ENCODE data around the gene FADS3. TPM values are rescaled to one million over a fixed set of nuclear protein-coding genes. Genes with fewer than 3 reads are reported as not detected.

FADS3 gene
- polyA plus RNA-seq, 2 donors, result 7.2 to 9.8 TPM

DNA sequence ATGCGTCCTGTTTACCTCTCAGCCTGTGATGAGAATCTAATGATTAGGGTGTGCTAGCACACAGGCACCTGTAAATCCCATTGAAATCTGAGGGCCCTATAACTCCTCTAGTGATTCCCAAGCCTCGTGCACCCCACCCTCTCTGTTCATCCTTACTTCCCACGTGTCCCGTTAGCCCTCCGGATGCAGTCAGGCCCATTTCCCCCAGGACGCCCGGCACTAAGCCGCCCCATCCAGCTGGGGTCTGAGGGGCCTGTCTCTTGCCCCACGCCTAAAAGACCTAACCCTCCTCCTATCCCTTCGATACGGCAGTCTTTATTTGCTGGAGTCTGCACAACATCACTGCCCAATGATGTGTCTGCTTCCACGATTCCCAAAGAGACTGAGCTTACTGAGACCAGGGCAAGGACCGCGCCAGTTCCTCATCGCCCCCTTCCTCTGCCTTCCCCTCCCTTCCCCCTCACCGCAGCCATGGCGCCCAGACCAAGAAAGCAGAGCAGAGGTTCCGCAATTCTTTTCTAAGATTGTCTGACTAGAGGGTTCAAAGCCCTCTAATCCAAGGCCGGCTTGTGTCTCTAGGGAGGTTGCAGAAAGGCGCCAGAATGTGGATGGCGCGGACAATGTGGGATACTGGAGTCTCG is 64.3 kb downstream of the FADS3 start:
- peak overlapping the region; percentile 76 to 80 for H3K27ac ChIP-seq (ENCODE audit: low read depth in 2 of 2, low read length in 1 of 2)
- 31 to 38% methylated on average over 23 of the region's 23 CpGs for WGBS, 2 donors
- peak overlapping the region; percentile 48 to 65 for H3K4me3 ChIP-seq (ENCODE audit: low read depth in 1 of 2, low read length in 2 of 2)
- no peaks in the 10 kb centered on the region for H3K36me3 ChIP-seq (ENCODE audit: control insufficient read depth in 2 of 2, insufficient read depth in 2 of 2, low read length in 1 of 2)
- peaks cover 0 to 4% of the 10 kb centered on the region in 2 donors for H3K27me3 ChIP-seq (ENCODE audit: control insufficient read depth in 1 of 2, insufficient read depth in 2 of 2, low read length in 2 of 2)
- H3K9me3 ChIP-seq (ENCODE audit: control insufficient read depth in 2 of 2, insufficient read depth in 1 of 2, low read depth in 1 of 2, low read length in 1 of 2), result no peaks in the 10 kb centered on the region
- H3K4me1 ChIP-seq (ENCODE audit: control insufficient read depth in 2 of 2, insufficient read depth in 2 of 2, low read length in 1 of 2), result peaks cover 3 to 13% of the 10 kb centered on the region in 2 donors

Other genes starting within 250 kb of the FADS3 start
- gene DAGLA, start 211.2 kb downstream of the FADS3 start, polyA plus RNA-seq, result 1 to 10 TPM; 1.7 to 5.0 TPM
- gene MYRF, start 138.9 kb downstream of the FADS3 start, polyA plus RNA-seq, result 1 to 10 TPM in 1 of 2 donors, under 1 TPM in 1; 0.18 to 1.3 TPM
- gene TMEM258, start 98.9 kb downstream of the FADS3 start, polyA plus RNA-seq, result 100 to 1,000 TPM in 1 of 2 donors, 10 to 100 TPM in 1; 90.3 to 142 TPM
- 10 to 100 TPM in 1 of 2 donors, 1 to 10 TPM in 1; 8.1 to 19.6 TPM for gene FEN1, start 98.6 kb downstream of the FADS3 start, polyA plus RNA-seq
- gene FADS1, start 74.5 kb downstream of the FADS3 start, polyA plus RNA-seq, result 1 to 10 TPM; 1.1 to 1.6 TPM
- 1 to 10 TPM; 5.1 to 8.7 TPM for gene FADS2, start 63.2 kb downstream of the FADS3 start, polyA plus RNA-seq
- 1 to 10 TPM; 1.4 to 2.1 TPM for gene RAB3IL1, start 26.0 kb upstream of the FADS3 start, polyA plus RNA-seq
- gene BEST1, start 58.8 kb upstream of the FADS3 start, polyA plus RNA-seq, result 1 to 10 TPM; 1.2 to 3.8 TPM
- 1,000 to 10,000 TPM; 3,491 to 8,500 TPM for gene FTH1, start 76.1 kb upstream of the FADS3 start, polyA plus RNA-seq
- 10 to 100 TPM; 13.7 to 17.5 TPM for gene INCENP, start 232.5 kb upstream of the FADS3 start, polyA plus RNA-seq

Data from esophagus (tissue), 2 donors.